Prostate gland (tissue), 2 donors: ENCODE measurements around the gene CROCC2. TPM values are rescaled to one million over a fixed set of nuclear protein-coding genes. Genes with fewer than 3 reads are reported as not detected.

Source experiments
- DNase-seq: peaks from one replicate; pipeline ENCODE4 v3.0.0-alpha.2; 2019; ENCODE audit warnings: low spot score
- H3K27ac ChIP-seq, 2 donors: fragments of 200-600 bp; sonication (generic); 2 replicates each; pipeline ENCODE4 v1.5.1; 2017 to 2019
- H3K27me3 ChIP-seq: fragments of 200-600 bp; sonication (generic); replicated peaks from 2 replicates; pipeline ENCODE4 v1.5.1; 2019; ENCODE audit not compliant: insufficient read depth
- H3K36me3 ChIP-seq, 2 donors: fragments of 200-600 bp; sonication (generic); 1 replicate in 1 of 2; 2 replicates in 1 of 2; pipeline versions ENCODE4 v1.5.1 to v1.8.1; 2017 to 2019
- H3K4me1 ChIP-seq: fragments of 200-600 bp; sonication (generic); replicated peaks from 2 replicates; pipeline ENCODE4 v1.5.1; 2019
- H3K4me3 ChIP-seq, 2 donors: fragments of 200-600 bp; sonication (generic); 2 replicates each; pipeline ENCODE4 v1.5.1; 2017 to 2019
- H3K9me3 ChIP-seq: fragments of 200-600 bp; sonication (generic); 2 replicates; pipeline ENCODE4 v1.5.1; 2017
- POLR2A ChIP-seq: fragments of 450-650 bp; IDR thresholded peaks from one replicate; pipeline ENCODE4 v1.6.1; 2016; ENCODE audit warnings: antibody characterized with exemption, mild to moderate bottlenecking
- POLR2AphosphoS5 ChIP-seq: sonication (generic); formaldehyde crosslinking; IDR thresholded peaks from one replicate; pipeline ENCODE4 v1.6.1; 2017; ENCODE audit warnings: antibody characterized with exemption
- WGBS: methylation state at CpG from one replicate; pipeline ENCODE4 v1.1.5; 2018; 5-methylcytosine and 5-hydroxymethylcytosine counted together
- intact Hi-C: fragments of 100-400 bp; cut with DNase I; formaldehyde crosslinking; loops from one replicate; pipeline ENCODE4 v1.14.2; 2022
- total RNA-seq, 2 donors: library from RNA; depleted of rRNA; stranded (reverse); fragments of >200 nt; gene quantifications; one replicate each; pipeline ENCODE4 v1.1.0, GENCODE V29; 2016
- TF ChIP-seq, protein P1 (sequence below), 4 experiments: fragments of 200-600 bp in 2 of 4; fragments of 450-650 bp in 2 of 4; sonication (generic) in 2 of 4; IDR thresholded peaks; 1 replicate in 3 of 4; 2 replicates in 1 of 4; pipeline ENCODE4 v1.5.1; 2016 to 2019; ENCODE audit warnings: antibody characterized with exemption in 4 of 4, mild to moderate bottlenecking in 2 of 4, moderate library complexity in 2 of 4

Gene CROCC2
- total RNA-seq, 2 donors from 2014 or later, result 0.23 TPM; not detected in 1

DNA sequence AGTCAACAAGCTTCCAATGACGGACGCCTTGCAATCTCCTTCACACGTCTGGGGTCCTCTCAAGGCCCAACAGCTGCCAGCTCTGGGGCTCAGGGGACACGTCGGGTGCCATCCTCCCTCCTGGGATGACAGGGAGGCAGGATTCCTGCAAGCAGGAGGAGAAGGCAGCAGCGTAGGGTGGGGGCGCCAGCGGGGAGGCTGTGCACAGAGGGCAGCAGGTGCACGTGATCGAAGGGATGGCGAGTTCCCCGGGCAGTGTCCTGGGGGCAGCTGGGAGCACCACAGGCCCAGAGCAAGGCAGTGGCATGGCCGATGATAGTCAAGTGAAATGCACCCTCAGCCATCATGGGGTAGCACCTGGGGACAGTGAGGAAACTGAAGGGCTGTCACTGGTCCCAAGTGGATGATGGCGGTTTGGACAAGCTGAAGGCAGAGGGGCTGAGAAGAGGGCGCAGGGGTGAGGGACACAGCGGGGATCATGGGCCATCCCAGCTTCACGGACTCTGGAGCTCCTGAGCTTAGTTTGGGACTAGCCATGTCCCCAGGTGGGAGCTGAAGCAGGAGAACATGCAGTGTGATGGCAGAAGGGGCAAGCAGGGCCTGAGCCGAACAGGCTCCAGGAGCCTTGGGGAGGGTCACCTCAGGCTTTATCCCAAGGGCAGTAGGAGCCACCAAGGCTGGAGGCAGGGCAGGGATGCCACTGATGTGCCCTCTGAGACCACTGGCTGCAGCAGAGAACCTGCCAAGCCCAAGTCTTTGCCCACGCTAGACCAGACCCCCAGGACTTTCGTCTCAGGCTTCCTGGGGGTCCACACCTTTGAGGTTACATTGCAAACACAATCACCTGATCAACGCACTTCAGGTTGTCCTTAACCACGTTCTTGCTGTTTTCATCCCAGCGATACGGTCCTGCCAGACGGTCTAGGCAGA, 76.0 kb downstream of the CROCC2 start:
- no peak for DNase-seq
- peaks cover 13% of the 10 kb centered on the region for H3K4me1 ChIP-seq
- TF ChIP-seq, protein P1, sequence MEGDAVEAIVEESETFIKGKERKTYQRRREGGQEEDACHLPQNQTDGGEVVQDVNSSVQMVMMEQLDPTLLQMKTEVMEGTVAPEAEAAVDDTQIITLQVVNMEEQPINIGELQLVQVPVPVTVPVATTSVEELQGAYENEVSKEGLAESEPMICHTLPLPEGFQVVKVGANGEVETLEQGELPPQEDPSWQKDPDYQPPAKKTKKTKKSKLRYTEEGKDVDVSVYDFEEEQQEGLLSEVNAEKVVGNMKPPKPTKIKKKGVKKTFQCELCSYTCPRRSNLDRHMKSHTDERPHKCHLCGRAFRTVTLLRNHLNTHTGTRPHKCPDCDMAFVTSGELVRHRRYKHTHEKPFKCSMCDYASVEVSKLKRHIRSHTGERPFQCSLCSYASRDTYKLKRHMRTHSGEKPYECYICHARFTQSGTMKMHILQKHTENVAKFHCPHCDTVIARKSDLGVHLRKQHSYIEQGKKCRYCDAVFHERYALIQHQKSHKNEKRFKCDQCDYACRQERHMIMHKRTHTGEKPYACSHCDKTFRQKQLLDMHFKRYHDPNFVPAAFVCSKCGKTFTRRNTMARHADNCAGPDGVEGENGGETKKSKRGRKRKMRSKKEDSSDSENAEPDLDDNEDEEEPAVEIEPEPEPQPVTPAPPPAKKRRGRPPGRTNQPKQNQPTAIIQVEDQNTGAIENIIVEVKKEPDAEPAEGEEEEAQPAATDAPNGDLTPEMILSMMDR (IDR thresholded peaks at IDR 0.05), result no peak
- TF ChIP-seq POLR2AphosphoS5 (no peak), POLR2A (no peak)
- H3K9me3 ChIP-seq, result no peaks in the 10 kb centered on the region
- no peak overlapping the region for H3K4me3 ChIP-seq
- 87% methylated on average over 25 of the region's 25 CpGs for WGBS
- H3K36me3 ChIP-seq, result no peaks in the 10 kb centered on the region
- no peaks in the 10 kb centered on the region for H3K27me3 ChIP-seq
- intact Hi-C loops, result no loop called here
- no peak overlapping the region for H3K27ac ChIP-seq

DNA sequence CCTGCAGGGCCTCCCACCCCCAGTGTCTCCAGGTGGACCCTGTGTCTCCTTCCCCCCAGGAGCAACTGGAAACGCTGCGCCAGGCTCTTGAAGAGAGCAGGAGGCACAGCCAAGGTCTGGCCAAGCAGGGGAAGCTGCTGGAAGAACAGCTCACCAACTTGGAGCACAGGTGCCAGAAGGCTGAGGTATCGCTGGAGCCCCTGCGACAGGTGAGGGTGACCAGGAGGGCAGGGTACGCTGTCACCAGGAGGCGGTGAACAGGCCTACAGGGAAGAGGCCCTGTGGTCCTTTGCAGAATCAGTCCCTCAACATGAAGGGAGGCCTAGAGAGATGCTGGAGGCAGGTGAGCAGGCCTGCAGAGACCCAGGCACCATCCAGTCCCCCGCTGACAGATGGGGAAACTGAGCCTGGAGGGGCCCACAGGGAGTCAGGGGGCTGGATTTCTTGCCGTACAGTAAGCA, 76.7 kb downstream of the CROCC2 start:
- intact Hi-C loops, result no loop called here
- Histone ChIP-seq H3K4me3 (no peak overlapping the region), H3K9me3 (no peaks in the 10 kb centered on the region), H3K36me3 (no peaks in the 10 kb centered on the region), H3K27ac (no peak overlapping the region), H3K4me1 (peaks cover 20% of the 10 kb centered on the region), H3K27me3 (no peaks in the 10 kb centered on the region)
- 91% methylated on average over 8 of the region's 8 CpGs for WGBS
- no peak for DNase-seq
- TF ChIP-seq, protein P1 (IDR thresholded peaks at IDR 0.05), result no peak
- TF ChIP-seq POLR2A (no peak), POLR2AphosphoS5 (no peak)

DNA sequence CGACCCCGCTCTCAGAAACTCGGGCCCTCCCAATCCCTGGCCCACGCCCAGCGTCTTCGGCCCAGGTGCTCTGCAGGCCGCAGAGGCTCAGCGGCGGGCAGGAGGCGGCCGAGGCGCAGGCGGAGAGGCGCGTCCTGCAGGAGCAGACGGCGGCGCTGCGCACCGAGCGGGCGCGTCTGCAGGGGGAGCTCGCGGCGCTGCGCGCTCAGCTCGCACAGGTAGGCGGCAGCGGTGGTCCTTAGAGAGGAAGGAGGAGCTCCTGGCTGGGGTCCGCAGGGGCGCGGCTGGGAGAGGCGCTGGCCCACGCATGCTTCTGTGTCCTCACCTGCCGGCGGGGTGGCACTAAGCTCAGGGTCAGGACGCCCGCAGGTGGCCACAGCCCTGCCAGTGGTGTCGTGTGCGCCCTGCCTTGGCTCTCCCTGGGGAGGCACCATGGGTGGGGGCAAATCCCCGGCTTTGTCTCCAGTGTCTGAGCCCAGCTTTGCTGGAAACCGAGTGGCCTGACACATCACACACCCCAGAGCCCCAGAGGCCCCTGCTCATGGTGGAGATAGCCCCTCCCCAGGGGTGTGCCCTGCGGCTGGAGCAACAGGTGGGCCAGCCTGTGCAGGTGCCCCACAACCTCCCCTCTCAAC, 77.3 kb downstream of the CROCC2 start:
- peak; percentile 53 for DNase-seq
- Histone ChIP-seq H3K4me3 (no peak overlapping the region), H3K4me1 (peaks cover 21% of the 10 kb centered on the region), H3K27me3 (no peaks in the 10 kb centered on the region), H3K36me3 (no peaks in the 10 kb centered on the region), H3K9me3 (no peaks in the 10 kb centered on the region), H3K27ac (peak overlapping the region in 1 of 2 donors; percentile 5)
- TF ChIP-seq POLR2AphosphoS5 (peak; percentile 11), POLR2A (no peak)
- TF ChIP-seq, protein P1 (IDR thresholded peaks at IDR 0.05), result peak; percentile 48 to 81 (median 68)
- intact Hi-C loops, result no loop called here
- 20% methylated on average over 45 of the region's 45 CpGs for WGBS

DNA sequence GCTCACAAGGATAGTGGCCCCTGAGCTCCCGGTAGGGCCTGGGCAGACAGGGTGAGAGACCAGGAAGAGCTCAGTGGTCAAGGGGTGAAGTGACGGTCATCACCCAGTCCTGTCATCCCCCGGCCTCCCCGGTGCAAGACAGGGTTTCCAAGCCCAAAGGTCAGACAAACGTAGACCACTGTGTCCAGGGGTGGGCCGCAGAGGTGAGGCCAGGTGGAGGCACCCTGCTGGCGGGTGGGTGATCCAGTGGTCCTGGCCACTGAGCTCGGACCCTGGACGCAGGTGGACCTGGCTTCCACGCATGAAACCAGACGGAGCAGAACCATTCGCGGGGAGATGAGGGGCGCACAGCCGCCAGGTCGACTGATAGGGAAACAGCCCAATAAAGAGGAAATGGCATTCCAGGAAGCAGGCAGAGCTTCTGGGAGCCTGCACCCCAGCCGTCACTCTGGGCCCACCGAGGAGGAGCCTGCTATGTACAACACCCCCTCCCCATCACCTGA, 77.9 kb downstream of the CROCC2 start:
- WGBS, result 66% methylated on average over 18 of the region's 18 CpGs
- H3K36me3 ChIP-seq, result no peaks in the 10 kb centered on the region
- no peak for DNase-seq
- no peak overlapping the region for H3K27ac ChIP-seq
- TF ChIP-seq POLR2AphosphoS5, result no peak
- TF ChIP-seq, protein P1 (IDR thresholded peaks at IDR 0.05), result no peak
- no peaks in the 10 kb centered on the region for H3K27me3 ChIP-seq
- H3K4me3 ChIP-seq, result no peak overlapping the region
- intact Hi-C loops, result no loop called here
- H3K9me3 ChIP-seq, result no peaks in the 10 kb centered on the region
- H3K4me1 ChIP-seq, result peaks cover 21% of the 10 kb centered on the region
